Adrenal gland (tissue), 5 donors: ENCODE data around the gene VGLL3.

Experiments
- POLR2A ChIP-seq, 2 donors: fragments of 450-650 bp; IDR thresholded peaks; one replicate each; pipeline ENCODE4 v1.6.1; 2017; ENCODE audit warnings: antibody characterized with exemption in 2 of 2, mild to moderate bottlenecking in 2 of 2, moderate library complexity in 1 of 2
- TF ChIP-seq, protein P1 (sequence below), 6 experiments: fragments of 450-650 bp in 4 of 6; fragments of 200-600 bp in 2 of 6; sonication (generic) in 1 of 6; IDR thresholded peaks; 1 replicate in 5 of 6; 2 replicates in 1 of 6; pipeline versions ENCODE4 v1.5.1 to v1.8.0; 2016 to 2021; ENCODE audit warnings: antibody characterized with exemption in 6 of 6, mild to moderate bottlenecking in 2 of 6, moderate library complexity in 1 of 6
- donor health status: DM: no; HTN: no; CAD: no.

DNA sequence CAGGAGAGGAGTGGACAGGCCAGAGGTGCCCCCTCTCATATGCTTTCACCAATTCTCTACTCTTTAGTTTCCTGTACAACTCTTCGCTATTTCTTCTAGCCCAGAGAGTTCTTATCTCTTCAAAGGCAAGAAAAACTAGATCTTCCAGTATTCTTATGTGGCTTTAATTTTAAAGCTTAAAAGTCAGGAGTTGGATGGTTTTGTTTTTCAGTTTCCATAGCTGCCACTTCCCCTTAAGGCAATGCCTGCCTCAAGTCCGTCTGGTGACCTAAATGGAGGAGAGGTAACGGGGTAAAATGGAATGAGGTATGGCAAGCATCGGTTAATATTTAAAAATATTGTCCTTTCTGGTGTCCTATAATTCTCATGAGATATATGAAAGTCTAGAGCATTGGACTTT, 11.4 kb upstream of the VGLL3 start:
- TF ChIP-seq, protein P1, sequence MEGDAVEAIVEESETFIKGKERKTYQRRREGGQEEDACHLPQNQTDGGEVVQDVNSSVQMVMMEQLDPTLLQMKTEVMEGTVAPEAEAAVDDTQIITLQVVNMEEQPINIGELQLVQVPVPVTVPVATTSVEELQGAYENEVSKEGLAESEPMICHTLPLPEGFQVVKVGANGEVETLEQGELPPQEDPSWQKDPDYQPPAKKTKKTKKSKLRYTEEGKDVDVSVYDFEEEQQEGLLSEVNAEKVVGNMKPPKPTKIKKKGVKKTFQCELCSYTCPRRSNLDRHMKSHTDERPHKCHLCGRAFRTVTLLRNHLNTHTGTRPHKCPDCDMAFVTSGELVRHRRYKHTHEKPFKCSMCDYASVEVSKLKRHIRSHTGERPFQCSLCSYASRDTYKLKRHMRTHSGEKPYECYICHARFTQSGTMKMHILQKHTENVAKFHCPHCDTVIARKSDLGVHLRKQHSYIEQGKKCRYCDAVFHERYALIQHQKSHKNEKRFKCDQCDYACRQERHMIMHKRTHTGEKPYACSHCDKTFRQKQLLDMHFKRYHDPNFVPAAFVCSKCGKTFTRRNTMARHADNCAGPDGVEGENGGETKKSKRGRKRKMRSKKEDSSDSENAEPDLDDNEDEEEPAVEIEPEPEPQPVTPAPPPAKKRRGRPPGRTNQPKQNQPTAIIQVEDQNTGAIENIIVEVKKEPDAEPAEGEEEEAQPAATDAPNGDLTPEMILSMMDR (IDR thresholded peaks at IDR 0.05): no peak
- TF ChIP-seq POLR2A (IDR thresholded peaks at IDR 0.05): no peak
